GM23338 (cell line): ENCODE measurements around the gene BICD2.

Source experiments
- POLR2AphosphoS5 ChIP-seq: IDR thresholded peaks from 2 replicates; pipeline ENCODE4 v1.6.1; 2016; ENCODE audit warnings: antibody characterized with exemption, low read depth
- TF ChIP-seq, protein P1 (sequence below), 2 experiments: fragments of 200-600 bp in 1 of 2; sonication (generic) in 1 of 2; conservative IDR thresholded peaks; 2 replicates each; pipeline versions ENCODE4 v1.5.1 to v1.6.1; 2016 to 2017; ENCODE audit warnings: antibody characterized with exemption in 2 of 2, low read depth in 2 of 2, mild to moderate bottlenecking in 2 of 2, moderate library complexity in 1 of 2

GRCh38 chr9:92762196-92762595 is 2.4 kb downstream of the BICD2 start:
- no peak for TF ChIP-seq POLR2AphosphoS5
- TF ChIP-seq, protein P1, sequence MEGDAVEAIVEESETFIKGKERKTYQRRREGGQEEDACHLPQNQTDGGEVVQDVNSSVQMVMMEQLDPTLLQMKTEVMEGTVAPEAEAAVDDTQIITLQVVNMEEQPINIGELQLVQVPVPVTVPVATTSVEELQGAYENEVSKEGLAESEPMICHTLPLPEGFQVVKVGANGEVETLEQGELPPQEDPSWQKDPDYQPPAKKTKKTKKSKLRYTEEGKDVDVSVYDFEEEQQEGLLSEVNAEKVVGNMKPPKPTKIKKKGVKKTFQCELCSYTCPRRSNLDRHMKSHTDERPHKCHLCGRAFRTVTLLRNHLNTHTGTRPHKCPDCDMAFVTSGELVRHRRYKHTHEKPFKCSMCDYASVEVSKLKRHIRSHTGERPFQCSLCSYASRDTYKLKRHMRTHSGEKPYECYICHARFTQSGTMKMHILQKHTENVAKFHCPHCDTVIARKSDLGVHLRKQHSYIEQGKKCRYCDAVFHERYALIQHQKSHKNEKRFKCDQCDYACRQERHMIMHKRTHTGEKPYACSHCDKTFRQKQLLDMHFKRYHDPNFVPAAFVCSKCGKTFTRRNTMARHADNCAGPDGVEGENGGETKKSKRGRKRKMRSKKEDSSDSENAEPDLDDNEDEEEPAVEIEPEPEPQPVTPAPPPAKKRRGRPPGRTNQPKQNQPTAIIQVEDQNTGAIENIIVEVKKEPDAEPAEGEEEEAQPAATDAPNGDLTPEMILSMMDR (conservative IDR thresholded peaks at IDR 0.05; ENCODE audit: low read depth in 2 of 2) = no peak
